NT2/D1 (cell line): ENCODE results near the gene USH2A.
A peak's percentile ranks its signal among the peaks of the same experiment; 100 is the strongest.

Source experiments
- DNase-seq: peaks from one replicate; pipeline ENCODE4 v3.0.0-alpha.2; 2011; ENCODE audit warnings: low read depth, low spot score
- H3K27me3 ChIP-seq: 2 replicates; pipeline ENCODE4 v1.6.0; 2011; ENCODE audit warnings: mild to moderate bottlenecking; ENCODE audit not compliant: insufficient read length, insufficient read depth
- H3K36me3 ChIP-seq: 2 replicates; pipeline ENCODE4 v1.6.1; 2011; ENCODE audit warnings: mild to moderate bottlenecking, low read length, mixed read lengths; ENCODE audit not compliant: insufficient read depth, insufficient read length
- H3K4me1 ChIP-seq: 2 replicates; pipeline ENCODE4 v1.5.1; 2011; ENCODE audit not compliant: insufficient read depth, insufficient read length
- H3K4me3 ChIP-seq: 2 replicates; pipeline ENCODE4 v1.5.1; 2011; ENCODE audit warnings: low read depth; ENCODE audit not compliant: insufficient read length
- H3K9ac ChIP-seq: 2 replicates; pipeline ENCODE4 v1.6.0; 2011; ENCODE audit warnings: low read depth; ENCODE audit not compliant: insufficient read length
- H3K9me3 ChIP-seq: 2 replicates; pipeline ENCODE4 v1.5.1; 2011; ENCODE audit warnings: mild to moderate bottlenecking, low read length; ENCODE audit not compliant: insufficient read depth
- SUZ12 ChIP-seq: IDR thresholded peaks from 2 replicates; pipeline ENCODE4 v1.6.1; 2011; ENCODE audit not compliant: insufficient read length, insufficient read depth; ENCODE audit errors: extremely low read depth
- YY1 ChIP-seq: IDR thresholded peaks from 2 replicates; pipeline ENCODE4 v1.6.1; 2011; ENCODE audit not compliant: insufficient read length, insufficient read depth
- ZNF274 ChIP-seq: IDR thresholded peaks from 2 replicates; pipeline ENCODE4 v1.6.1; 2011; ENCODE audit warnings: mild to moderate bottlenecking, low read depth, low read length

Gene USH2A

GRCh38 chr1:215677112-215677511 is 746.1 kb downstream of the USH2A start:
- Histone ChIP-seq H3K9me3 (no peaks in the 10 kb centered on the region), H3K36me3 (no peaks in the 10 kb centered on the region), H3K4me3 (no peak overlapping the region), H3K27me3 (no peaks in the 10 kb centered on the region), H3K4me1 (no peaks in the 10 kb centered on the region), H3K9ac (no peak overlapping the region)
- no peak for DNase-seq
- no peak for TF ChIP-seq SUZ12
- no peak for TF ChIP-seq ZNF274
- no peak for TF ChIP-seq YY1

- H3K4me1 ChIP-seq: no peaks in the 10 kb centered on the region
- no peaks in the 10 kb centered on the region for H3K36me3 ChIP-seq
- H3K9me3 ChIP-seq: no peaks in the 10 kb centered on the region
- TF ChIP-seq SUZ12 (no peak), ZNF274 (no peak), YY1 (no peak)
- no peak for DNase-seq
- no peaks in the 10 kb centered on the region for H3K27me3 ChIP-seq
- H3K4me3 ChIP-seq: no peak overlapping the region
- H3K9ac ChIP-seq: no peak overlapping the region
Measured at GRCh38 chr1:215673943-215674342, 749.3 kb downstream of the USH2A start.

GRCh38 chr1:215672482-215672881 is 750.8 kb downstream of the USH2A start:
- H3K4me1 ChIP-seq: no peaks in the 10 kb centered on the region
- no peak for DNase-seq
- H3K9me3 ChIP-seq: no peaks in the 10 kb centered on the region
- H3K4me3 ChIP-seq: no peak overlapping the region
- TF ChIP-seq ZNF274: no peak
- no peak for TF ChIP-seq YY1
- TF ChIP-seq SUZ12: no peak
- no peak overlapping the region for H3K9ac ChIP-seq
- no peaks in the 10 kb centered on the region for H3K36me3 ChIP-seq
- no peaks in the 10 kb centered on the region for H3K27me3 ChIP-seq

- H3K27me3 ChIP-seq: no peaks in the 10 kb centered on the region
- H3K36me3 ChIP-seq: no peaks in the 10 kb centered on the region
- TF ChIP-seq ZNF274 (no peak), YY1 (no peak), SUZ12 (no peak)
- H3K4me1 ChIP-seq: no peaks in the 10 kb centered on the region
- no peaks in the 10 kb centered on the region for H3K9me3 ChIP-seq
- peak; percentile 27 for DNase-seq
- no peak overlapping the region for H3K4me3 ChIP-seq
- H3K9ac ChIP-seq: no peak overlapping the region
Measured at GRCh38 chr1:215669806-215670491, 753.3 kb downstream of the USH2A start.

GRCh38 chr1:215667761-215668160 is 755.5 kb downstream of the USH2A start:
- no peaks in the 10 kb centered on the region for H3K4me1 ChIP-seq
- no peaks in the 10 kb centered on the region for H3K36me3 ChIP-seq
- DNase-seq: no peak
- H3K9ac ChIP-seq: no peak overlapping the region
- H3K9me3 ChIP-seq: no peaks in the 10 kb centered on the region
- H3K4me3 ChIP-seq: no peak overlapping the region
- no peaks in the 10 kb centered on the region for H3K27me3 ChIP-seq
- no peak for TF ChIP-seq ZNF274
- TF ChIP-seq YY1: no peak
- TF ChIP-seq SUZ12: no peak

- TF ChIP-seq YY1: no peak
- no peak for TF ChIP-seq ZNF274
- TF ChIP-seq SUZ12: no peak
- H3K4me3 ChIP-seq: no peak overlapping the region
- H3K9ac ChIP-seq: no peak overlapping the region
- H3K36me3 ChIP-seq: no peaks in the 10 kb centered on the region
- no peak for DNase-seq
- no peaks in the 10 kb centered on the region for H3K27me3 ChIP-seq
- no peaks in the 10 kb centered on the region for H3K4me1 ChIP-seq
- no peaks in the 10 kb centered on the region for H3K9me3 ChIP-seq
Measured at GRCh38 chr1:215665215-215665614, 758.0 kb downstream of the USH2A start.

- Histone ChIP-seq H3K9me3 (no peaks in the 10 kb centered on the region), H3K27me3 (no peaks in the 10 kb centered on the region), H3K4me3 (no peak overlapping the region), H3K4me1 (no peaks in the 10 kb centered on the region), H3K36me3 (no peaks in the 10 kb centered on the region), H3K9ac (no peak overlapping the region)
- TF ChIP-seq ZNF274 (no peak), SUZ12 (no peak), YY1 (no peak)
- DNase-seq: no peak
Measured at GRCh38 chr1:215661033-215661432, 762.2 kb downstream of the USH2A start.

GRCh38 chr1:215660259-215660658 is 763.0 kb downstream of the USH2A start:
- H3K4me3 ChIP-seq: no peak overlapping the region
- no peak overlapping the region for H3K9ac ChIP-seq
- TF ChIP-seq SUZ12: no peak
- no peak for TF ChIP-seq YY1
- TF ChIP-seq ZNF274: no peak
- no peaks in the 10 kb centered on the region for H3K9me3 ChIP-seq
- no peak for DNase-seq
- H3K36me3 ChIP-seq: no peaks in the 10 kb centered on the region
- H3K27me3 ChIP-seq: no peaks in the 10 kb centered on the region
- no peaks in the 10 kb centered on the region for H3K4me1 ChIP-seq
